GM12878 (cell line): ENCODE measurements around the gene DHRS12. TPM values are rescaled to one million over a fixed set of nuclear protein-coding genes. Genes with fewer than 3 reads are reported as not detected.

Source experiments
- ATAC-seq: fragments of 200-7000 bp; cut with Tn5 transposase; 3 replicates; pipeline ENCODE4 v1.9.1; 2020; ENCODE audit warnings: mild to moderate bottlenecking, moderate library complexity
- BruUV-seq: library from RNA; stranded (reverse); fragments of 400-500 nt; replicated peaks from 2 replicates; lab custom pipeline; 2021; lab: Mats Ljungman, UMichigan
- CTCF ChIA-PET: fragments of 300-600 bp; sonication (Branson Sonifier 250); formaldehyde crosslinking; extraction: SDS; loops from one replicate; lab custom pipeline; 2021; ENCODE audit warnings: inconsistent platforms; lab: Yijun Ruan, JAX
- POLR2A ChIA-PET: fragments of 350-600 bp; formaldehyde crosslinking; extraction: SDS; loops from one replicate; lab custom pipeline; 2021; ENCODE audit warnings: inconsistent platforms; lab: Charles Lee
- RAD21 ChIA-PET: fragments of 300-600 bp; sonication (Branson Sonifier 250); formaldehyde crosslinking; loops from one replicate; lab custom pipeline; 2023; ENCODE audit warnings: antibody characterized with exemption; ENCODE audit not compliant: unreplicated experiment; lab: Charles Lee
- SMC1A ChIA-PET: fragments of 300-600 bp; sonication (Branson Sonifier 250); formaldehyde crosslinking; loops from one replicate; lab custom pipeline; 2023; ENCODE audit not compliant: unreplicated experiment, uncharacterized antibody; lab: Charles Lee
- DNase-seq: peaks from one replicate; pipeline ENCODE4 v3.0.0-alpha.2; 2011; ENCODE audit warnings: low read depth, low spot score
- FAIRE-seq: peaks from 3 replicates; lab custom pipeline; 2011; peaks lifted over from hg19 to GRCh38; lab: Jason Lieb, UNC
- H2AFZ ChIP-seq: 2 replicates; pipeline ENCODE4 v1.6.0; 2011; ENCODE audit warnings: low read depth, low read length, control low read depth; ENCODE audit not compliant: control insufficient read depth
- H3K27ac ChIP-seq: 2 replicates; pipeline ENCODE4 v1.5.1; 2011; ENCODE audit warnings: control low read depth; ENCODE audit not compliant: control insufficient read depth, insufficient read depth
- H3K27me3 ChIP-seq, 2 experiments: replicated peaks in 1 of 2; 2 replicates each; pipeline versions ENCODE4 v1.6.0 to v1.6.1; 2011; ENCODE audit warnings: low read length in 1 of 2; ENCODE audit not compliant: control insufficient read depth in 2 of 2, insufficient read depth in 2 of 2
- H3K36me3 ChIP-seq, 2 experiments: 2 replicates each; pipeline ENCODE4 v1.5.1; 2011; ENCODE audit warnings: low read length in 1 of 2; ENCODE audit not compliant: control insufficient read depth in 2 of 2, insufficient read depth in 2 of 2
- H3K4me1 ChIP-seq: 2 replicates; pipeline ENCODE4 v1.6.1; 2011; ENCODE audit warnings: mild to moderate bottlenecking, low read length, moderate library complexity, mixed read lengths; ENCODE audit not compliant: control insufficient read depth, insufficient read depth
- H3K4me2 ChIP-seq: 2 replicates; pipeline ENCODE4 v1.6.0; 2011; ENCODE audit warnings: control low read depth; ENCODE audit not compliant: control insufficient read depth, insufficient read depth
- H3K4me3 ChIP-seq: fragments of 200-600 bp; sonication (generic); 2 replicates; pipeline ENCODE4 v1.5.1; 2016
- H3K79me2 ChIP-seq: 2 replicates; pipeline ENCODE4 v1.6.0; 2011; ENCODE audit warnings: low read length; ENCODE audit not compliant: control insufficient read depth, insufficient read depth
- H3K9ac ChIP-seq: 2 replicates; pipeline ENCODE4 v1.8.0; 2011; ENCODE audit warnings: low read length, control low read depth, mixed read lengths; ENCODE audit not compliant: control insufficient read depth, insufficient read depth
- H3K9me3 ChIP-seq: replicated peaks from 3 replicates; pipeline ENCODE4 v1.5.1; 2011; ENCODE audit warnings: mild to moderate bottlenecking, low read length; ENCODE audit not compliant: control insufficient read depth, insufficient read depth
- H4K20me1 ChIP-seq: 2 replicates; pipeline ENCODE4 v1.6.0; 2011; ENCODE audit not compliant: control insufficient read depth, insufficient read depth
- NFXL1 ChIP-seq: fragments of 450-650 bp; IDR thresholded peaks from 2 replicates; pipeline ENCODE4 v1.6.1; 2017; ENCODE audit warnings: antibody characterized with exemption, mild to moderate bottlenecking, borderline replicate concordance
- RFX5 ChIP-seq: IDR thresholded peaks from 2 replicates; pipeline ENCODE4 v1.6.1; 2011; ENCODE audit warnings: low read depth, low read length, improper control_type of control experiment
- SIN3A ChIP-seq: IDR thresholded peaks from 2 replicates; pipeline ENCODE4 v1.6.1; 2012; ENCODE audit warnings: low read depth, low read length, improper control_type of control experiment
- WGBS: methylation state at CpG from one replicate; pipeline ENCODE4 v1.1.6; 2016; ENCODE audit warnings: low lambda C conversion rate; ENCODE audit not compliant: insufficient replicate concordance, insufficient coverage; ENCODE audit errors: missing lambda C conversion rate; 5-methylcytosine and 5-hydroxymethylcytosine counted together
- in situ Hi-C: fragments of 300-500 bp; cut with MboI; formaldehyde crosslinking; loops from 9 replicates; pipeline ENCODE4 v1.14.3; 2018; ENCODE audit warnings: mixed read lengths
- intact Hi-C: fragments of 100-400 bp; cut with micrococcal nuclease; formaldehyde crosslinking; loops from one replicate; pipeline ENCODE4 v1.14.2; 2022; ENCODE audit not compliant: unreplicated experiment
- polyA plus RNA-seq, 11 experiments: library from polyadenylated mRNA; depleted of rRNA in 4 of 11; unstranded in 6 of 11; stranded (reverse) in 5 of 11; fragments of >200 nt; fragmentation: Nextera tagmentation in 4 of 11; fragmentation: Illumina TruSeq in 1 of 11; extraction: Ambion mirVana in 4 of 11; extraction: Trizol in 1 of 11; gene quantifications; 1 replicate in 1 of 11; 2 replicates in 10 of 11; pipeline versions ENCODE4 v1.2.1 to v1.2.3, GENCODE V29; 2011 to 2016; ENCODE audit warnings: inconsistent platforms in 2 of 11, missing spikeins in 2 of 11, low read depth in 1 of 11
- total RNA-seq, 4 experiments: library from RNA; depleted of rRNA in 3 of 4; stranded (reverse); fragments of >200 nt in 3 of 4; fragmentation: Illumina TruSeq in 1 of 4; extraction: Trizol in 1 of 4; gene quantifications; 2 replicates each; pipeline versions ENCODE4 v1.2.1 to v1.2.3, GENCODE V29; 2013 to 2021
- TF ChIP-seq, protein P1 (sequence below): IDR thresholded peaks from 2 replicates; pipeline ENCODE4 v1.6.1; 2011; ENCODE audit warnings: low read depth, mild to moderate bottlenecking, low read length, moderate library complexity, borderline replicate concordance; ENCODE audit errors: extremely low read depth

DHRS12 gene
- total and polyA plus RNA-seq, 10 of the 15 experiments (the other 5 are each of a cell fraction or from before 2014, with no cell fraction given) = 2.9 to 11.3 (median 8.2) TPM

- Histone ChIP-seq H2AFZ (no peak overlapping the region), H3K27me3 (peaks cover 0 to 3% of the 10 kb centered on the region in 2 experiments; a peak in 2 of 4 replicates), H3K27ac (no peak overlapping the region), H3K36me3 (no peaks in the 10 kb centered on the region), H3K79me2 (no peaks in the 10 kb centered on the region), H3K9ac (no peak overlapping the region), H3K4me3 (no peak overlapping the region), H3K4me2 (no peak overlapping the region), H3K4me1 (no peaks in the 10 kb centered on the region), H4K20me1 (no peaks in the 10 kb centered on the region), H3K9me3 (no peaks in the 10 kb centered on the region)
- intact Hi-C loops = no loop called here
- TF ChIP-seq, protein P1, sequence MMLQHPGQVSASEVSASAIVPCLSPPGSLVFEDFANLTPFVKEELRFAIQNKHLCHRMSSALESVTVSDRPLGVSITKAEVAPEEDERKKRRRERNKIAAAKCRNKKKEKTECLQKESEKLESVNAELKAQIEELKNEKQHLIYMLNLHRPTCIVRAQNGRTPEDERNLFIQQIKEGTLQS = no peak
- no peak for TF ChIP-seq SIN3A
- TF ChIP-seq RFX5 = no peak
- no peak for TF ChIP-seq NFXL1
- SMC1A ChIA-PET = no interaction called here
- POLR2A ChIA-PET = interaction anchor here (0.6 to 1.4 kb wide), 2 partner anchors 20 to 227 kb away, joined by 3 read pairs; no protein-coding TSS in a partner anchor
- RAD21 ChIA-PET = no interaction called here
- ATAC-seq (no peak), FAIRE-seq (no peak), DNase-seq (no peak)
- 40% methylated on average over 10 of the region's 10 CpGs for WGBS
- no TSS peak for BruUV-seq
- in situ Hi-C loops = no loop called here
- CTCF ChIA-PET = interaction anchor here (1.3 to 3.0 kb wide), 2 partner anchors 8 to 25 kb away, joined by 3 to 28 read pairs; no protein-coding TSS in a partner anchor
These were observed 36.0 kb upstream of the DHRS12 start for GRCh38 chr13:51839711-51840540.
